RWPE1 (cell line): ENCODE data around the gene AKAP7.

Experiments
- CTCF ChIA-PET: fragments of 350-600 bp; sonication (Branson Sonifier 250); formaldehyde crosslinking; extraction: SDS; loops from one replicate; lab custom pipeline; 2021; lab: Yijun Ruan, JAX
- POLR2A ChIA-PET: fragments of 400-600 bp; formaldehyde crosslinking; extraction: SDS; loops from one replicate; lab custom pipeline; 2020; ENCODE audit warnings: antibody characterized with exemption; ENCODE audit not compliant: low non-redundant PET; lab: Yijun Ruan, JAX
- DNase-seq: peaks from one replicate; pipeline ENCODE4 v3.0.0; 2012; ENCODE audit warnings: low spot score
- H3K27ac ChIP-seq: fragments of 450-650 bp; 2 replicates; pipeline ENCODE4 v1.5.1; 2017
- TF ChIP-seq, protein P1 (sequence below): fragments of 450-650 bp; conservative IDR thresholded peaks from 2 replicates; pipeline ENCODE4 v1.5.1; 2017; ENCODE audit warnings: low read depth, mild to moderate bottlenecking

The AKAP7 gene

GRCh38 chr6:131225959-131226358 lies 90.7 kb downstream of the AKAP7 start:
- DNase-seq = no peak
- ChIA-PET CTCF (interaction anchor here (0.5 to 0.6 kb wide), 2 partner anchors 32 to 64 kb away, joined by 3 read pairs; no protein-coding TSS in a partner anchor), POLR2A (no interaction called here)

GRCh38 chr6:131226459-131227157 lies 91.3 kb downstream of the AKAP7 start:
- TF ChIP-seq, protein P1, sequence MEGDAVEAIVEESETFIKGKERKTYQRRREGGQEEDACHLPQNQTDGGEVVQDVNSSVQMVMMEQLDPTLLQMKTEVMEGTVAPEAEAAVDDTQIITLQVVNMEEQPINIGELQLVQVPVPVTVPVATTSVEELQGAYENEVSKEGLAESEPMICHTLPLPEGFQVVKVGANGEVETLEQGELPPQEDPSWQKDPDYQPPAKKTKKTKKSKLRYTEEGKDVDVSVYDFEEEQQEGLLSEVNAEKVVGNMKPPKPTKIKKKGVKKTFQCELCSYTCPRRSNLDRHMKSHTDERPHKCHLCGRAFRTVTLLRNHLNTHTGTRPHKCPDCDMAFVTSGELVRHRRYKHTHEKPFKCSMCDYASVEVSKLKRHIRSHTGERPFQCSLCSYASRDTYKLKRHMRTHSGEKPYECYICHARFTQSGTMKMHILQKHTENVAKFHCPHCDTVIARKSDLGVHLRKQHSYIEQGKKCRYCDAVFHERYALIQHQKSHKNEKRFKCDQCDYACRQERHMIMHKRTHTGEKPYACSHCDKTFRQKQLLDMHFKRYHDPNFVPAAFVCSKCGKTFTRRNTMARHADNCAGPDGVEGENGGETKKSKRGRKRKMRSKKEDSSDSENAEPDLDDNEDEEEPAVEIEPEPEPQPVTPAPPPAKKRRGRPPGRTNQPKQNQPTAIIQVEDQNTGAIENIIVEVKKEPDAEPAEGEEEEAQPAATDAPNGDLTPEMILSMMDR = no peak
- H3K27ac ChIP-seq = no peak overlapping the region
- no peak for DNase-seq
- CTCF ChIA-PET = interaction anchor here (0.5 to 0.6 kb wide), 2 partner anchors 33 to 64 kb away, joined by 3 read pairs; no protein-coding TSS in a partner anchor
- POLR2A ChIA-PET = no interaction called here

More at GRCh38 chr6:131225959-131226358, 90.7 kb downstream of the AKAP7 start:
- H3K27ac ChIP-seq = no peak overlapping the region
- TF ChIP-seq, protein P1 = no peak

DNA sequence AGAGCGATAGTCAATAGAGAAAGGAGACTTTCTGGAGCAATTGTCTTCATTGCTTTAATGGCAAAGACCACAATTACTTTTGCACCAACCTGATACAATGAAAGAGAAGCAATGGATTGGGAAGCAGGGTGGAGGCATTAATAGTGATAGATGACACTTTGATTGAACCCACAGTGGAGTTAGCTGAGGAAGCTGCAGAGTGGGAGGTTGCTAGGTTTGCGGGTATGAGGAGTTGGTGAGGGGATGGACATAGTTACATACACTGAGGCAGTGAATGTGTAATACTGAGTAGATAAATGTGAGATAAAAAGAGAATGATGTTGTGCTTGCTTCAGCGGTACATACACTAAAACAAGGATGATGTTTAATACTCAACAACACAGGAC lies 91.9 kb downstream of the AKAP7 start:
- TF ChIP-seq, protein P1 = no peak
- H3K27ac ChIP-seq = no peak overlapping the region
- no peak for DNase-seq
- ChIA-PET POLR2A (no interaction called here), CTCF (no interaction called here)

GRCh38 chr6:131231103-131231502 lies 95.8 kb downstream of the AKAP7 start:
- no peak overlapping the region for H3K27ac ChIP-seq
- ChIA-PET POLR2A (no interaction called here), CTCF (interaction anchor here (0.7 kb wide), 1 partner anchor 34 kb away, joined by 3 read pairs; no protein-coding TSS in a partner anchor)
- TF ChIP-seq, protein P1 = no peak
- DNase-seq = peak; percentile 62

- TF ChIP-seq, protein P1 = no peak
- H3K27ac ChIP-seq = no peak overlapping the region
- no peak for DNase-seq
- POLR2A ChIA-PET = no interaction called here
- CTCF ChIA-PET = no interaction called here
Measured at GRCh38 chr6:131231891-131232290, 96.6 kb downstream of the AKAP7 start.

DNA sequence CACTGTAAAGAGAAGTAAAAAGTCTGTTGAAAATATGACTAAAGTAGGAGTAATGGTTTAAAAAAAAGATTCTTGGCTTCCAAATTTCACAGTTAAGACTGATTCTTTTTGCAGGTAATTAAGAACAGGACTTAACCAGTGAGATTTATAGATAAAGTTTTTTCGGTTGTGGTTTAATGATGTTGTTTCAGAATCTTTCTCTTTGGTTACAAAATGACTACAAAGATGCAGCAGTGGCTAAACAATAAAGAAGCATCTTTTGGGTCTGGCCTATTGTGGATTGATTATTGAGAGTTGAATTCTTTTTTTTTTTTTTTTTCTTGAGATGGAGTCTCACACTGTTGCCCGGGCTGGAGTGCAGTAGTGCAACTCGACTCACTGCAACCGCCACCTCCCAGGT lies 109.7 kb downstream of the AKAP7 start:
- POLR2A ChIA-PET = no interaction called here
- DNase-seq = no peak
- CTCF ChIA-PET = no interaction called here
- TF ChIP-seq, protein P1 = no peak
- H3K27ac ChIP-seq = no peak overlapping the region
